Esophagus squamous epithelium (tissue), 5 donors: ENCODE data around the gene ABCF3. TPM values are rescaled to one million over a fixed set of nuclear protein-coding genes. Genes with fewer than 3 reads are reported as not detected.

ENCODE experiments used
- DNase-seq: peaks from one replicate; lab custom pipeline; 2025; lab: John Stamatoyannopoulos, UW
- H3K27ac ChIP-seq, 4 donors: fragments of 200-600 bp; sonication (generic); one replicate each; pipeline ENCODE4 v1.5.1; 2016 to 2019; ENCODE audit warnings: mild to moderate bottlenecking in 1 of 4
- H3K27me3 ChIP-seq, 4 donors: fragments of 200-600 bp; sonication (generic); 1 replicate in 3 of 4; 2 replicates in 1 of 4; pipeline versions ENCODE4 v1.5.1 to v1.6.0; 2017 to 2021; ENCODE audit warnings: antibody characterized with exemption in 1 of 4
- H3K36me3 ChIP-seq, 3 donors: fragments of 200-600 bp; sonication (generic); one replicate each; pipeline ENCODE4 v1.5.1; 2016 to 2019
- H3K4me1 ChIP-seq, 3 donors: fragments of 200-600 bp; sonication (generic); one replicate each; pipeline ENCODE4 v1.5.1; 2017 to 2019
- H3K4me3 ChIP-seq, 4 donors: fragments of 200-600 bp; sonication (generic); 1 replicate in 3 of 4; 2 replicates in 1 of 4; pipeline ENCODE4 v1.5.1; 2016 to 2019; ENCODE audit warnings: mild to moderate bottlenecking in 2 of 4, moderate library complexity in 1 of 4
- H3K9me3 ChIP-seq, 3 donors: fragments of 200-600 bp; sonication (generic); one replicate each; pipeline ENCODE4 v1.5.1; 2016 to 2019
- POLR2A ChIP-seq, 4 donors: fragments of 450-650 bp; IDR thresholded peaks; one replicate each; pipeline ENCODE4 v1.6.1; 2017; ENCODE audit warnings: antibody characterized with exemption in 4 of 4, mild to moderate bottlenecking in 4 of 4, moderate library complexity in 3 of 4
- WGBS, 2 donors: methylation state at CpG; one replicate each; pipeline ENCODE4 v1.1.5; 2018; 5-methylcytosine and 5-hydroxymethylcytosine counted together
- intact Hi-C: fragments of 100-400 bp; cut with DNase I; formaldehyde crosslinking; loops from one replicate; pipeline ENCODE4 v1.15.0; 2022
- total RNA-seq, 4 donors: library from RNA; depleted of rRNA; stranded (reverse); fragments of >200 nt; gene quantifications; one replicate each; pipeline ENCODE4 v1.1.0, GENCODE V29; 2016
- TF ChIP-seq, protein P1 (sequence below), 6 experiments: fragments of 450-650 bp in 4 of 6; fragments of 200-600 bp in 2 of 6; sonication (generic) in 2 of 6; IDR thresholded peaks; one replicate each; pipeline ENCODE4 v1.5.1; 2016 to 2019; ENCODE audit warnings: antibody characterized with exemption in 6 of 6, mild to moderate bottlenecking in 4 of 6, moderate library complexity in 4 of 6
- donor health status: DM: yes; HTN: yes; CAD: no.

Gene ABCF3
- total RNA-seq, 4 donors from 2014 or later = 31.4 to 63.1 (median 40.5) TPM

GRCh38 chr3:184154885-184155643 lies 30.9 kb upstream of the ABCF3 start, which contains the start of gene DVL3:
DVL3 (plus strand) TSS chr3:184155377; CDS start chr3:184155636, 259 bp downstream.
- H3K36me3 ChIP-seq = no peaks in the 10 kb centered on the region
- no peaks in the 10 kb centered on the region for H3K9me3 ChIP-seq
- H3K4me3 ChIP-seq = peak within 1 kb of the TSS; percentile 67 to 97 (median 84)
- peak in 2 of 4 donors; percentile 36 to 39 for TF ChIP-seq POLR2A (IDR thresholded peaks at IDR 0.05)
- TF ChIP-seq, protein P1, sequence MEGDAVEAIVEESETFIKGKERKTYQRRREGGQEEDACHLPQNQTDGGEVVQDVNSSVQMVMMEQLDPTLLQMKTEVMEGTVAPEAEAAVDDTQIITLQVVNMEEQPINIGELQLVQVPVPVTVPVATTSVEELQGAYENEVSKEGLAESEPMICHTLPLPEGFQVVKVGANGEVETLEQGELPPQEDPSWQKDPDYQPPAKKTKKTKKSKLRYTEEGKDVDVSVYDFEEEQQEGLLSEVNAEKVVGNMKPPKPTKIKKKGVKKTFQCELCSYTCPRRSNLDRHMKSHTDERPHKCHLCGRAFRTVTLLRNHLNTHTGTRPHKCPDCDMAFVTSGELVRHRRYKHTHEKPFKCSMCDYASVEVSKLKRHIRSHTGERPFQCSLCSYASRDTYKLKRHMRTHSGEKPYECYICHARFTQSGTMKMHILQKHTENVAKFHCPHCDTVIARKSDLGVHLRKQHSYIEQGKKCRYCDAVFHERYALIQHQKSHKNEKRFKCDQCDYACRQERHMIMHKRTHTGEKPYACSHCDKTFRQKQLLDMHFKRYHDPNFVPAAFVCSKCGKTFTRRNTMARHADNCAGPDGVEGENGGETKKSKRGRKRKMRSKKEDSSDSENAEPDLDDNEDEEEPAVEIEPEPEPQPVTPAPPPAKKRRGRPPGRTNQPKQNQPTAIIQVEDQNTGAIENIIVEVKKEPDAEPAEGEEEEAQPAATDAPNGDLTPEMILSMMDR (IDR thresholded peaks at IDR 0.05) = no peak
- 0 to 5% methylated on average over 1 to 7 of the region's 84 CpGs for WGBS, 2 donors
- no peak for DNase-seq
- H3K4me1 ChIP-seq = peaks cover 15 to 57% (median 34%) of the 10 kb centered on the region in 3 donors
- H3K27ac ChIP-seq = peak within 1 kb of the TSS; percentile 89 to 94 (median 92)
- no peaks in the 10 kb centered on the region for H3K27me3 ChIP-seq
- intact Hi-C loops = no loop called here

DNA sequence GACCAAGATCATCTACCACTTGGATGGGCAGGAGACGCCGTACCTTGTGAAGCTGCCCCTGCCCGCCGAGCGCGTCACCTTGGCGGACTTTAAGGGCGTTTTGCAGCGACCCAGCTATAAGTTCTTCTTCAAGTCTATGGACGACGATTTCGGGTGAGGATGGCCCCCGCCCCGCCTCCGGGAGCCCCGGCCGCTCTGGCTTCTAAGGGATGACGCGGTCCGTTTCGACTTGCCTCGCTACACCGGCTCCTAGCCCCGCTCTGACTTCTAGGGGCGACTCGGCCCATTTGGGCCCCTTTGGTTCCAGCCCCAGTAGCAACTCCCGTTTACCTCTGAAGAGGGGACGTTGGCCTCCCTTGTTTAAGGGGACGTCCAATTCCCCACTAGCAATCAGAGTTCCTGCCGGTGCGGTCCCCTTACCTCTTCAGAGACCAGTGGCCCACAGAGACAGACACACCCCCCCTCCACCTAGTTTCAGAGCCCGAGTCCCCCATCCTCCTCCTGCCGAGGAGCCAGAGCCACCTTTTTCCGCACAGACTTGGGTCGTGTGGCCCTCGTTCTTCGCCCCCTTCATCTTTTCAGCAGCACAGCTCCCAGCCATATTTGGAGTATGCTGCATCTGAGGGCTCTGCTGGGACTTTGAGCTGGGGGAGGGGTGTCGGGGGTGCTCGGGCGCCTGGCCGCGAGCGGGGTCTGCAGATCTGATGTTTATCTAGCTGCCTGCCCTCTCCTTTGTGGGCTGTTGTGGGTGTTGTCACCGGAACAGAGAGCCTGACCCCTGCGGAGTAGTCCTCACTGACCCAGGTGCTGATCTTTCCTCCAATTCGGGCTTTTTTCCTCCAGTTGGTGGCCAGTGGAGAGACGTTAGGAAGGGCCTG lies 30.1 kb upstream of the ABCF3 start:
- Histone ChIP-seq H3K9me3 (no peaks in the 10 kb centered on the region), H3K27ac (peak overlapping the region; percentile 89 to 94 (median 92)), H3K36me3 (no peaks in the 10 kb centered on the region), H3K4me3 (peak overlapping the region; percentile 67 to 97 (median 84)), H3K27me3 (no peaks in the 10 kb centered on the region), H3K4me1 (peaks cover 15 to 65% (median 42%) of the 10 kb centered on the region in 3 donors)
- TF ChIP-seq, protein P1 (IDR thresholded peaks at IDR 0.05) = no peak
- TF ChIP-seq POLR2A (IDR thresholded peaks at IDR 0.05) = no peak
- intact Hi-C loops = no loop called here
- DNase-seq = no peak
- WGBS, 2 donors = 0% methylated on average over 20 to 24 of the region's 47 CpGs

DNA sequence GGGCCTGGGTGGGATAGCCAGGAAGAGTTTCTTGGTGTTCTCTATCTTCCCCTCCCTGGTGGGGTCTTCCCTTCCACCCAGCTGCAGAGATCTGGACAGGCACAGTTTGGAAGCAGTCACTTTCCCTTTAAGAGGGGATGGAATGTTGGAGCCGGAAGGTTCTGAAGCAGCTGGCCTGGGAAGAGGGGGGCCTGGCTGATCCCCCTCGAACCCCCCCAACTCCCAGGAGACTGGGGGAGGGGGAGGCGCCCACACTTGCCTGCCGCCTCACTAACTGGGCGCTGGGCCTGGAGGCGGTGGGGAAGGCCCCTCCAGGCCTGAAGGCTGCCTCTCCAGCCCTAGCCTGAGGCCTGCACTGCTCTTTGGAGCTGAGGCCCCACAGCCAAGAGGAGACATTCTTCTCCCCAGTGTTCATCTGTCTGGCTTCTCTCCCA lies 29.5 kb upstream of the ABCF3 start:
- peak overlapping the region; percentile 67 to 97 (median 84) for H3K4me3 ChIP-seq
- DNase-seq = no peak
- intact Hi-C loops = no loop called here

GRCh38 chr3:184157206-184157605 lies 28.8 kb upstream of the ABCF3 start:
- TF ChIP-seq, protein P1 (IDR thresholded peaks at IDR 0.05) = no peak
- TF ChIP-seq POLR2A (IDR thresholded peaks at IDR 0.05) = no peak
- no peak for DNase-seq
- Histone ChIP-seq H3K27ac (peak overlapping the region; percentile 89 to 94 (median 92)), H3K9me3 (no peaks in the 10 kb centered on the region), H3K4me3 (peak overlapping the region; percentile 67 to 97 (median 84)), H3K36me3 (peaks cover 0 to 6% (median 0%) of the 10 kb centered on the region in 3 donors), H3K27me3 (no peaks in the 10 kb centered on the region), H3K4me1 (peaks cover 15 to 79% (median 43%) of the 10 kb centered on the region in 3 donors)
- intact Hi-C loops = no loop called here

More for the DNA sequence above, 29.5 kb upstream of the ABCF3 start:
- Histone ChIP-seq H3K4me1 (peaks cover 15 to 72% (median 43%) of the 10 kb centered on the region in 3 donors), H3K27ac (peak overlapping the region; percentile 89 to 94 (median 92)), H3K9me3 (no peaks in the 10 kb centered on the region), H3K27me3 (no peaks in the 10 kb centered on the region), H3K36me3 (no peaks in the 10 kb centered on the region)
- TF ChIP-seq POLR2A (IDR thresholded peaks at IDR 0.05) = no peak
- TF ChIP-seq, protein P1 (IDR thresholded peaks at IDR 0.05) = no peak
- 0% methylated on average over 1 of the region's 6 CpGs for WGBS, 2 donors
